Measurements from ENCODE around the gene FAM3C. TPM values are rescaled to one million over a fixed set of nuclear protein-coding genes. Genes with fewer than 3 reads are reported as not detected.

FAM3C gene
- total RNA-seq, 1 donor from 2014 or later = 38.6 TPM

- TF ChIP-seq CTCF (IDR thresholded peaks at IDR 0.05) = no peak
- Mint-ChIP-seq H3K27ac (ENCODE audit: unreplicated experiment) (no peak overlapping the region), H3K36me3 (ENCODE audit: low read depth) (no peaks in the 10 kb centered on the region), H3K4me3 (ENCODE audit: unreplicated experiment) (no peak overlapping the region), H3K27me3 (ENCODE audit: low read depth) (no peaks in the 10 kb centered on the region), H3K9me3 (ENCODE audit: low read depth) (no peaks in the 10 kb centered on the region), H3K4me1 (ENCODE audit: low read depth) (peaks cover 31% of the 10 kb centered on the region)
- no peak for DNase-seq (ENCODE audit: low spot score)
Observed at GRCh38 chr7:121302214-121302745, 93.8 kb downstream of the FAM3C start.

- Mint-ChIP-seq H3K4me1 (ENCODE audit: low read depth) (peaks cover 31% of the 10 kb centered on the region), H3K36me3 (ENCODE audit: low read depth) (no peaks in the 10 kb centered on the region), H3K9me3 (ENCODE audit: low read depth) (no peaks in the 10 kb centered on the region), H3K4me3 (ENCODE audit: unreplicated experiment) (no peak overlapping the region), H3K27ac (ENCODE audit: unreplicated experiment) (no peak overlapping the region), H3K27me3 (ENCODE audit: low read depth) (no peaks in the 10 kb centered on the region)
- no peak for DNase-seq (ENCODE audit: low spot score)
- no peak for TF ChIP-seq CTCF (IDR thresholded peaks at IDR 0.05)
Observed at GRCh38 chr7:121301446-121302213, 94.5 kb downstream of the FAM3C start.

GRCh38 chr7:121300685-121301420 is 95.3 kb downstream of the FAM3C start:
- TF ChIP-seq CTCF (IDR thresholded peaks at IDR 0.05) = no peak
- Mint-ChIP-seq H3K9me3 (ENCODE audit: low read depth) (no peaks in the 10 kb centered on the region), H3K4me3 (ENCODE audit: unreplicated experiment) (no peak overlapping the region), H3K4me1 (ENCODE audit: low read depth) (peaks cover 31% of the 10 kb centered on the region), H3K36me3 (ENCODE audit: low read depth) (no peaks in the 10 kb centered on the region), H3K27ac (ENCODE audit: unreplicated experiment) (no peak overlapping the region), H3K27me3 (ENCODE audit: low read depth) (no peaks in the 10 kb centered on the region)
- no peak for DNase-seq (ENCODE audit: low spot score)

Other genes with a start within 250 kb of the FAM3C start
- gene WNT16, start 67.3 kb downstream of the FAM3C start, total RNA-seq = not detected in 3 replicates

Data from chondrocyte (in vitro differentiated cells).